Small intestine (tissue), 7 donors: ENCODE data around the gene PGM5. TPM values are rescaled to one million over a fixed set of nuclear protein-coding genes. Genes with fewer than 3 reads are reported as not detected.

Experiments used
- DNase-seq, 2 donors: peaks; one replicate each; pipeline versions ENCODE4 v3.0.0 to v3.0.0-alpha.2; 2013
- FAIRE-seq: peaks from 2 replicates; lab custom pipeline; 2012; peaks lifted over from hg19 to GRCh38; lab: Jason Lieb, UNC
- H3K27ac ChIP-seq, 3 donors: one replicate each; pipeline ENCODE4 v1.5.1; 2013; ENCODE audit warnings: low read length in 2 of 3, mild to moderate bottlenecking in 2 of 3, control low read depth in 1 of 3, inconsistent platforms in 1 of 3, low read depth in 1 of 3, moderate library complexity in 1 of 3
- H3K27me3 ChIP-seq, 3 donors: one replicate each; pipeline ENCODE4 v1.6.1; 2013; ENCODE audit warnings: low read length in 3 of 3, inconsistent platforms in 1 of 3; ENCODE audit not compliant: control insufficient read depth in 3 of 3, insufficient read depth in 3 of 3
- H3K36me3 ChIP-seq, 3 donors: one replicate each; pipeline ENCODE4 v1.6.1; 2013; ENCODE audit warnings: low read length in 3 of 3, inconsistent platforms in 1 of 3, low read depth in 1 of 3, mild to moderate bottlenecking in 1 of 3, moderate library complexity in 1 of 3; ENCODE audit not compliant: control insufficient read depth in 3 of 3, insufficient read depth in 2 of 3
- H3K4me1 ChIP-seq, 3 donors: one replicate each; pipeline ENCODE4 v1.6.1; 2013; ENCODE audit warnings: low read length in 2 of 3, inconsistent platforms in 1 of 3, low read depth in 1 of 3, mild to moderate bottlenecking in 1 of 3, moderate library complexity in 1 of 3; ENCODE audit not compliant: control insufficient read depth in 3 of 3, insufficient read depth in 2 of 3
- H3K4me3 ChIP-seq, 3 donors: one replicate each; pipeline ENCODE4 v1.5.1; 2013; ENCODE audit warnings: low read length in 3 of 3, control low read depth in 1 of 3, inconsistent platforms in 1 of 3, low read depth in 1 of 3, mild to moderate bottlenecking in 1 of 3, moderate library complexity in 1 of 3
- H3K9me3 ChIP-seq, 2 donors: one replicate each; pipeline ENCODE4 v1.6.1; 2013; ENCODE audit warnings: low read depth in 1 of 2, low read length in 1 of 2; ENCODE audit not compliant: control insufficient read depth in 2 of 2, insufficient read depth in 1 of 2
- WGBS, 3 donors: extraction: QIAGEN DNeasy Blood & Tissue Kit; methylation state at CpG; one replicate each; pipeline ENCODE4 v1.1.7; 2013; 5-methylcytosine and 5-hydroxymethylcytosine counted together
- polyA plus RNA-seq, 4 donors: library from polyadenylated mRNA; stranded (reverse) in 3 of 4; unstranded in 1 of 4; fragments of 200-250 nt in 3 of 4; fragments of 120-200 nt in 1 of 4; gene quantifications; one replicate each; pipeline versions ENCODE4 v1.2.1 to v1.2.3, GENCODE V29; 2013
- donor health status: healthy with polysubstance abuse.
- donor health status: control.
- donor health status: control.
- donor health status: Bipolar disorder and iron deficiency.
- donor health status: healthy.

The PGM5 gene
- polyA plus RNA-seq, 4 donors, result 1.6 to 21.8 (median 6.7) TPM

DNA sequence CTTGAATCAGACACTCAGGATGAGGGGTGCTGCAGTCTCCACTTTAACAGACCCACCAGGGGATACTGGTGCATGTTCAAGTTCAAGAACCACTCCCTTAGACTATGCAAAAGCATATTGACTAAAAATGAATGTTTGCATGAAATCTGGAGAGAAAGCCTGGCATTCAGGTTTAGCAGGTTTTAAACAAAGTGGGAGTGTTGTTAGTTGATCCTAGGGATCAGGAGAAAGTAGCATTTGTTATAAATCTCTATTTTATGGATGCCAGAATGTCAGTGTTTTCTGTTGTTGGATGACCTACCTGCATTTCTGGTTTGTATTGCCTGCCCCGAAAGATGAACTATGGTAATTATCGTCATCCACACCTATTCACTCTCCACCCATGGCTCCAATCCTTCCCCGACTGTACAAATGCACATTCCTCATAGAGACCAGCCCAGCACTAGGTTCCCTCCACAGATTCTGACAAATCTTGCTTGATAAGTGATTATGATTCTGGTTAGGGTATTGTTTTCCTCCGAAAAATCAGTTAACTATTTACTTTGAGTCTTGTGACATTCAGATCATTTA, 167.0 kb downstream of the PGM5 start:
- H3K27me3 ChIP-seq, result no peaks in the 10 kb centered on the region

DNA sequence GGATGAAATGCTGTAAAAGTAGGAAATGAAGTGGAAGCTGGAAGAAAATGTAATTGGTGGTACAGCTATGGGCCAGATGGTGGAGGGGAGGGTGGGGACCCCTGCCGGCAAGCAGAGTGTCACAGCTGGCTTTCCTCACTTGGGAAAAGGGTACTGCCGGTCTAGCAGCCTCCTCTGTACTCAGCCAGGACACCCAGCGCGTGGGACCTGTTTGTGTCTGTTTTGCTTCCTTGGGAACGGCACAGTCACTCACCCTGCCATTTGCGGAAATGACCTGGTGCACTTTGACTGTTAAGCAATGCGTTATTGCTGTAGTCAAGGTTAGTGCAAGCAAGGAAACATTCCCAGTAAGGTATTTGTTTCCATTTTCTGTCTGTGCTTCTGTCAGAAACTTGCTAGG, 174.2 kb downstream of the PGM5 start:
- peak; percentile 96 for DNase-seq
- Histone ChIP-seq H3K4me1 (peaks cover 0 to 16% (median 3%) of the 10 kb centered on the region in 3 donors), H3K9me3 (no peaks in the 10 kb centered on the region), H3K27ac (peak overlapping the region in 1 of 3 donors; percentile 78), H3K27me3 (no peaks in the 10 kb centered on the region), H3K36me3 (no peaks in the 10 kb centered on the region), H3K4me3 (no peak overlapping the region)
- 15 to 36% (median 29%) methylated on average over 7 of the region's 7 CpGs for WGBS, 3 donors
- FAIRE-seq, result no peak

More for the DNA sequence above, 167.0 kb downstream of the PGM5 start:
- Histone ChIP-seq H3K27ac (no peak overlapping the region), H3K9me3 (no peaks in the 10 kb centered on the region), H3K4me3 (no peak overlapping the region), H3K36me3 (no peaks in the 10 kb centered on the region), H3K4me1 (no peaks in the 10 kb centered on the region)
- DNase-seq, result peak in 1 of 2 donors; percentile 31
- WGBS, 3 donors, result 77 to 83% (median 82%) methylated on average over 4 of the region's 4 CpGs
- no peak for FAIRE-seq

DNA sequence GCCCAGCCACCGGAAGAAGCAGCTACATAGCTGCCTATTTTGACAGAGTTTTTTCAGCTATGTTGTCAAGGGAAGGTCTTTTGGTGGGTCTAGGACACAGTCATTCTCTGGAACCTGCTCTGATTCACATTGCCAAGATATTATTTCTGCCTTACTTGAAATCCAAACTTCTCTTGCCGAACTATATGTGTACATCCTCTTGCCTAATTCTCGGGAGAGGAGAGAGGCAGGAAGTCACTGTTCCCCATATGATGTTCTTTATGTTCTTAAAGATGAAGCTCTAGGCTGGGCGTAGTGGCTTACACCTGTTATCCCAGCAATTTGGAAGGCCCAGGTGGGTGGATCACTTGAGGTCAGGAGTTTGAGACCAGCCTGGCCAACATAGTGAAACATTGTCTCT, 175.7 kb downstream of the PGM5 start:
- no peak overlapping the region for H3K4me3 ChIP-seq
- DNase-seq (no peak), FAIRE-seq (no peak)
- H3K9me3 ChIP-seq, result no peaks in the 10 kb centered on the region
- no peaks in the 10 kb centered on the region for H3K36me3 ChIP-seq
- H3K27ac ChIP-seq, result no peak overlapping the region
- H3K27me3 ChIP-seq, result no peaks in the 10 kb centered on the region
- WGBS, 3 donors, result 88 to 95% (median 90%) methylated on average over 4 of the region's 4 CpGs
- H3K4me1 ChIP-seq, result peaks cover 0 to 20% (median 3%) of the 10 kb centered on the region in 3 donors

DNA sequence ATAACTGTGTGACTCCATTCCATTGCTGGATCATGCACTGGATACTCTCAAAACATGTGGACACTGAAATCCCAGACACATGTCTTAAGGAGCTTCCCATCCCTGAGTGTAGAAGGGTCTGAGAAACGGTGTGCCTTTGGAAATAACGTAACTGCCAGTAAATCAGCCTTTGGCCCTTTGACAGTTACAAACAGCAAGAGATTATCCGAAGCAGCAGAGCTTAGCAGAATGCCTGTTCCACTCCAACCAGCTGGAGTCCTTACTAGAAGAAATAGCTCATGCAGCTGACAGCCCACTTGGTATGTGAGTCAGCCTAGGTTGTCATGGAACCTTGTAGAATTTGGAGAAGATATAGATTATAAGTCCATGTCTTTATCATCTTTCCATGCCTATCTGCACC, 177.3 kb downstream of the PGM5 start:
- no peak for FAIRE-seq
- H3K27me3 ChIP-seq, result no peaks in the 10 kb centered on the region
- no peaks in the 10 kb centered on the region for H3K36me3 ChIP-seq
- peaks cover 0 to 21% (median 3%) of the 10 kb centered on the region in 3 donors for H3K4me1 ChIP-seq
- no peak overlapping the region for H3K27ac ChIP-seq
- no peaks in the 10 kb centered on the region for H3K9me3 ChIP-seq
- DNase-seq, result peak in 1 of 2 donors; percentile 26
- H3K4me3 ChIP-seq, result no peak overlapping the region
- 65 to 80% (median 65%) methylated on average over 3 of the region's 3 CpGs for WGBS, 3 donors

DNA sequence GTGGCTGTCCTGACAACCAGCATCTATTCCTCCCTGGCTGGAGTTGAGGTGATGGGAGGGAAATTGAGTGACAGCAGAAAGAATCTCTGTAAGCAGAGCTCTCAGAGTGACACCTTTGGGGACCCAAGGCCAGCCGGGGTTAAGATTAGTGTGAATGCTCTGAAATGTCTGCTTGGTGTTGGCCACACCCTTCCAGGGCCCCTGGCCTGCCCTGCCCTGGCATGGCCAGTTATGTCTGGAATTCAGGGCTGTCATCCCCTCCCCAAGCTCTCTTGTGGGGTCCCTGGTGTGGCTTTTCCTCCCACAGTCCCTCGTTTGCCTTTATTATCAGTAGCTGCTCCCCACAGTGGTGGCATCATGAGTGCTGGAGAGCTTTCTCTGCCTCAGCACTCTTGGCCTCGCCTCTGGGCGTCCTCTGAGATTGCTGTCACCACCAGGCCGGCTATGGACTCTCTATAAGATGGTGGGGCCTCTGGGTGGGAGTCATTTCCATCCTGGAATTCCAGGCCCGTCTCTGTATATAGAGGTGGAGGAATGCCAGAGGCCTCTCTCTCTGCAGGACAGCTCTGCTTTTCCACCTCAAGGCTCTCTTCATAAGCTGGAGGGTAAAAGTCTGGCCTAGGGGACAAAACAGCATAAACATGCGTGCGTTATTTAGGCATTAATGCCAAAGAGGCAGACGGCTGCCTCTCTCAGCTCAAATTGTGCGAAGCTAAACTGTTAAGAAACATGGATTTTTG, 180.6 kb downstream of the PGM5 start:
- H3K27me3 ChIP-seq, result no peaks in the 10 kb centered on the region
- no peaks in the 10 kb centered on the region for H3K36me3 ChIP-seq
- FAIRE-seq (no peak), DNase-seq (no peak)
- 79 to 89% (median 82%) methylated on average over 10 of the region's 10 CpGs for WGBS, 3 donors
- H3K9me3 ChIP-seq, result no peaks in the 10 kb centered on the region
- no peak overlapping the region for H3K27ac ChIP-seq
- H3K4me1 ChIP-seq, result peaks cover 0 to 31% (median 4%) of the 10 kb centered on the region in 3 donors
- H3K4me3 ChIP-seq, result no peak overlapping the region

DNA sequence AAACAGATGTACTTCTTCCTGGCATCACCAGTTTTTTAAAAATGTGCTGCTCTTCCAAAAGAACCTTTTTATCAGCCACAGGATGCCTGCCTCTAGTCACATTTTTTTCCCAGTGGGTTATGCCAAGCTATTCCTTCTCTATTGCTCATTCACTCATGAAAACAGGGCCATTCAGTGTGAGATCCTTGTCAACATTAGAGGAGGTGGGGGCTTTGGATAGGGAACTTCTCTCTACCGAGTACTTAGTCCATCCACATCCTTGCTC, 181.1 kb downstream of the PGM5 start:
- Histone ChIP-seq H3K36me3 (no peaks in the 10 kb centered on the region), H3K9me3 (no peaks in the 10 kb centered on the region), H3K4me1 (peaks cover 0 to 29% (median 4%) of the 10 kb centered on the region in 3 donors), H3K27ac (no peak overlapping the region), H3K4me3 (no peak overlapping the region), H3K27me3 (no peaks in the 10 kb centered on the region)
- 73 to 95% (median 95%) methylated on average over 1 of the region's 1 CpG for WGBS, 3 donors
- no peak for DNase-seq
- FAIRE-seq, result no peak

DNA sequence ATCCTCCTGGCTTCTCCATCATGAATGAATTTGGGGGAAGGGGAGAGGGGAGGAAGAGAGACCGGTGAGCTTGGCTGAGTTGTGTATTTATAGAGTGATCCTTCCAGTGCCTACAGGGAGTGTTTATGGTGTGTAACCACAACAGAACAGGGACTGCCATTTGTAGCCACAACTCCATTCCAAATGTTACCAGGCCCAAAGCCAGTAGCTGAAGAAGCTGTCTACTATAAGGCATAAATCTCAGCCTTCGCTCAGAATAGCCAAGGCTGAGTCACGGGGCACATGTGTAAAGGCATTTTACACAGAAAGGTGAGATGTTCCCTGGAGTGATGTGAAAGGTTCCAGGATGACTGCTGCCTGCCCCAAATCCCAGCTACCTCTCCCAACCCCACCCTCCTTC, 181.8 kb downstream of the PGM5 start:
- DNase-seq (no peak), FAIRE-seq (no peak)
- H3K9me3 ChIP-seq, result no peaks in the 10 kb centered on the region
- peaks cover 0 to 29% (median 4%) of the 10 kb centered on the region in 3 donors for H3K4me1 ChIP-seq
- WGBS, 3 donors, result 72 to 84% (median 79%) methylated on average over 3 of the region's 3 CpGs
- no peak overlapping the region for H3K4me3 ChIP-seq
- H3K27me3 ChIP-seq, result no peaks in the 10 kb centered on the region
- no peaks in the 10 kb centered on the region for H3K36me3 ChIP-seq
- H3K27ac ChIP-seq, result no peak overlapping the region

DNA sequence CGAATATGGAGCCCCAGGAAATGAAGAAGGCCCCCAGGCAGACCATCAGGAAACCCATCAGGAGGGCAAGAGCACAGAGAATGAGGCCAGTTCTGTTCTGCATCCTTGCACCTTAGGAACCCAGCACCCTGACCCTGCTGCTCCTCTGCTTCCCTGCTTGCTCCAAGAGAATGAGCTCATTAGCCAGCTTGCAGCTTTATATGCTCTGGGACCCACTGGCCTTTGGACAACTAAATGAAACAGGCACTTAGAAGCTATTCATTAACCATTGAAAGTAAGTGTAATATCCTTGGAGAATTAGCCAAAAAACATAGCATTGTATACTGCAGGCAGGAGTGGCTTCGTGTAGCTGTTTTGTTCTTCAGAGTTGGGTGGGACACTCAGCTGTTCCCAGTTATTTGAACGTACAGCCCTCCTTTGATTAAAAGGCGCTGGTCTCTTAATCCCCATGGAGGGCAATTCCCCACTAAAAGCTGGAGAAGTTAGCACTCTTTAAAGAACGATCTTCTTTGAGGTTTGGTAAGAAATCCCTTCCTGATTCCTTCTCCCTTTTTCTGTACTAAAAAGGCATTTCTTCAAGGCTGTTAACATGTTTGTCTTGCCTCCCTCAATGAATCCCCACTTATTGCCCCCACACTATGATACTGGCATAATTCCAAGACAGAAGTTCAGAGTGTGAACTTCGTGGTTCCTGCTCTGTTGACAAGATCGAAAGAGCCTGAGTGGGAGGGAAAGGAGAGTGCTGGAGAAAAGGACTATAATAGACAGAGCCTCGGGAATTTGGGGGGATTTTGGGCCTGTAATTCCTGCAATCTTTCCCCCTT, 184.5 kb downstream of the PGM5 start, which contains the start of gene TMEM252:
TMEM252 (minus strand) TSS at position 172 of the 824 bp plus-strand sequence; CDS start at position 103, 69 bp downstream.
- Histone ChIP-seq H3K27ac (peak within 1 kb of the TSS in 2 of 3 donors; percentile 36 to 72), H3K4me3 (peak within 1 kb of the TSS in 1 of 3 donors; percentile 1), H3K27me3 (no peaks in the 10 kb centered on the region), H3K9me3 (no peaks in the 10 kb centered on the region), H3K36me3 (no peaks in the 10 kb centered on the region), H3K4me1 (peaks cover 0 to 29% (median 4%) of the 10 kb centered on the region in 3 donors)
- 11 to 28% (median 16%) methylated on average over 8 of the region's 8 CpGs for WGBS, 3 donors
- peak; percentile 86 to 87 for DNase-seq
- FAIRE-seq, result no peak
